OCI-LY7 (cell line): ENCODE measurements around the gene XYLT1. TPM values are rescaled to one million over a fixed set of nuclear protein-coding genes. Genes with fewer than 3 reads are reported as not detected.

Source experiments
- BruUV-seq: library from RNA; stranded (reverse); fragments of 400-500 nt; replicated peaks from 2 replicates; lab custom pipeline; 2021; lab: Mats Ljungman, UMichigan
- CTCF ChIA-PET: fragments of 300-600 bp; sonication (Branson Sonifier 250); formaldehyde crosslinking; loops from one replicate; lab custom pipeline; 2022; ENCODE audit warnings: antibody characterized with exemption; ENCODE audit not compliant: unreplicated experiment; lab: Charles Lee
- POLR2A ChIA-PET: fragments of 300-600 bp; sonication (Branson Sonifier 250); formaldehyde crosslinking; loops from one replicate; lab custom pipeline; 2022; ENCODE audit warnings: antibody characterized with exemption; lab: Charles Lee
- DNase-seq: peaks from one replicate; pipeline ENCODE4 v3.0.0-alpha.2; 2015; ENCODE audit warnings: low spot score
- H2AFZ ChIP-seq: fragments of 200-600 bp; sonication (generic), shearing (Covaris generic); 2 replicates; pipeline ENCODE4 v1.6.1; 2014; ENCODE audit warnings: mild to moderate bottlenecking, antibody characterized with exemption, low read length, moderate library complexity
- H3K27ac ChIP-seq: fragments of 200-600 bp; sonication (generic); 2 replicates; pipeline ENCODE4 v1.5.1; 2014; ENCODE audit warnings: mixed run types, low read depth, mild to moderate bottlenecking, moderate library complexity, low read length, inconsistent platforms; ENCODE audit not compliant: poor library complexity, severe bottlenecking
- H3K36me3 ChIP-seq: fragments of 200-600 bp; sonication (generic); 2 replicates; pipeline ENCODE4 v1.6.1; 2014; ENCODE audit warnings: mild to moderate bottlenecking, antibody characterized with exemption, low read length, moderate library complexity, mixed read lengths; ENCODE audit not compliant: insufficient read depth
- H3K4me1 ChIP-seq: fragments of 200-600 bp; sonication (generic); 2 replicates; pipeline ENCODE4 v1.5.1; 2014; ENCODE audit warnings: mild to moderate bottlenecking, low read length; ENCODE audit not compliant: insufficient read depth, poor library complexity, severe bottlenecking
- H3K4me2 ChIP-seq: fragments of 200-600 bp; sonication (generic); 2 replicates; pipeline ENCODE4 v1.6.1; 2014; ENCODE audit warnings: mild to moderate bottlenecking, low read length
- H3K4me3 ChIP-seq: fragments of 200-600 bp; sonication (generic); 2 replicates; pipeline ENCODE4 v1.5.1; 2014; ENCODE audit warnings: mild to moderate bottlenecking, low read depth, low read length; ENCODE audit not compliant: poor library complexity, severe bottlenecking
- H3K79me2 ChIP-seq: fragments of 200-600 bp; sonication (generic); 2 replicates; pipeline ENCODE4 v1.6.1; 2016; ENCODE audit warnings: low read depth, mild to moderate bottlenecking, low read length, moderate library complexity, mixed read lengths; ENCODE audit not compliant: insufficient read depth
- H3K9me2 ChIP-seq: fragments of 200-600 bp; sonication (generic); 2 replicates; pipeline ENCODE4 v1.6.1; 2016; ENCODE audit warnings: mild to moderate bottlenecking, low read length, mixed read lengths; ENCODE audit not compliant: insufficient read depth
- H3K9me3 ChIP-seq: fragments of 200-600 bp; sonication (generic); 2 replicates; pipeline ENCODE4 v1.6.1; 2014; ENCODE audit warnings: mild to moderate bottlenecking, mixed run types, low read length, mixed read lengths
- H4K20me1 ChIP-seq: fragments of 200-600 bp; sonication (generic); 2 replicates; pipeline ENCODE4 v1.6.1; 2014; ENCODE audit warnings: mild to moderate bottlenecking, antibody characterized with exemption, low read length, moderate library complexity, mixed read lengths; ENCODE audit not compliant: insufficient read depth
- EZH2phosphoT487 ChIP-seq: fragments of 200-600 bp; sonication (generic); IDR thresholded peaks from 2 replicates; pipeline ENCODE4 v1.6.1; 2018; ENCODE audit warnings: low read depth, borderline replicate concordance, mild to moderate bottlenecking, mixed run types, antibody characterized with exemption, low read length, moderate library complexity, mixed read lengths
- intact Hi-C: fragments of 100-400 bp; cut with micrococcal nuclease; formaldehyde crosslinking; loops from one replicate; pipeline ENCODE4 v1.10.0; 2022; ENCODE audit not compliant: unreplicated experiment
- total RNA-seq, 2 experiments: library from RNA; depleted of rRNA in 1 of 2; stranded (reverse); fragments of >200 nt in 1 of 2; shearing (Covaris generic) in 1 of 2; gene quantifications; 2 replicates each; pipeline ENCODE4 v1.2.3, GENCODE V29; 2014 to 2022
- TF ChIP-seq, protein P1 (sequence below): fragments of 200-600 bp; sonication (generic); conservative IDR thresholded peaks from 2 replicates; pipeline ENCODE4 v1.5.1; 2014; ENCODE audit warnings: mild to moderate bottlenecking, antibody characterized with exemption, low read length, moderate library complexity, mixed read lengths

XYLT1 gene
- total RNA-seq, 2 experiments from 2014 or later, result 36.3 to 50.0 TPM

DNA sequence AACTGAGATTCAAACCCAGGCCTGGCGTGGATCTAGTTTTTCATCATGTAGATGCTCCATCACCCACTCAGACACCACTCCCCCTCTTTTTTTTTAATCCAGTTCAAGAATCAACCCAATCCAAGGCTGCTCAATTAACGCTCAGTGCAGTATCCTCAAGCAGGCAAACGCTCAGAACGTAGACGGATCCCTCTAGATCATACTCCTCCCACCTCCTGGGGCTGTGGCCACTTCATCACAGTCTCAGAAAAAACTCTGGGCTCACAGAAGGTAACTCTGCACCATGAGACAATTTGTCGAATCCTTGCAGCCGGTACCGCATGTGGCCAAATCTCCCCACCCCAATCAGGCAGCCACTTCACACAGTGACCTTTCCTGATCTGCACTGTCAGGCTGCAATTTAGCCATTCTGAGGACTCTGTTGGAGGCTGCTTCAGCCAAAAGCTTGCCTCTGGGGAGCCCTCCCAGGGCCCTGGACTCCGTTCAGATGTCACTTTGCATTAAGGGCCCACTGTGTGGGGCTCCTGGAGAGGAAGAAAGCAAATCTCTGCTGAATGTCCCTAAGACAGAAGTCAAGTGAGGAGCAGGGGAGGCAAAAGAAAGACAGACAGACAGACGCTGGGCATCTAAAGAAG lies 183.5 kb downstream of the XYLT1 start:
- no peak for DNase-seq
- intact Hi-C loops, result no loop called here
- Histone ChIP-seq H3K27ac (no peak overlapping the region), H3K4me3 (no peak overlapping the region), H3K4me2 (no peak overlapping the region), H3K9me2 (no peaks in the 10 kb centered on the region), H4K20me1 (peaks cover 4% of the 10 kb centered on the region), H3K4me1 (peaks cover 50% of the 10 kb centered on the region), H3K9me3 (no peaks in the 10 kb centered on the region), H2AFZ (no peak overlapping the region), H3K79me2 (no peaks in the 10 kb centered on the region), H3K36me3 (peaks cover 16% of the 10 kb centered on the region)
- no peak for TF ChIP-seq EZH2phosphoT487
- TF ChIP-seq, protein P1, sequence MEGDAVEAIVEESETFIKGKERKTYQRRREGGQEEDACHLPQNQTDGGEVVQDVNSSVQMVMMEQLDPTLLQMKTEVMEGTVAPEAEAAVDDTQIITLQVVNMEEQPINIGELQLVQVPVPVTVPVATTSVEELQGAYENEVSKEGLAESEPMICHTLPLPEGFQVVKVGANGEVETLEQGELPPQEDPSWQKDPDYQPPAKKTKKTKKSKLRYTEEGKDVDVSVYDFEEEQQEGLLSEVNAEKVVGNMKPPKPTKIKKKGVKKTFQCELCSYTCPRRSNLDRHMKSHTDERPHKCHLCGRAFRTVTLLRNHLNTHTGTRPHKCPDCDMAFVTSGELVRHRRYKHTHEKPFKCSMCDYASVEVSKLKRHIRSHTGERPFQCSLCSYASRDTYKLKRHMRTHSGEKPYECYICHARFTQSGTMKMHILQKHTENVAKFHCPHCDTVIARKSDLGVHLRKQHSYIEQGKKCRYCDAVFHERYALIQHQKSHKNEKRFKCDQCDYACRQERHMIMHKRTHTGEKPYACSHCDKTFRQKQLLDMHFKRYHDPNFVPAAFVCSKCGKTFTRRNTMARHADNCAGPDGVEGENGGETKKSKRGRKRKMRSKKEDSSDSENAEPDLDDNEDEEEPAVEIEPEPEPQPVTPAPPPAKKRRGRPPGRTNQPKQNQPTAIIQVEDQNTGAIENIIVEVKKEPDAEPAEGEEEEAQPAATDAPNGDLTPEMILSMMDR, result no peak
- CTCF ChIA-PET, result no interaction called here
- BruUV-seq, result no TSS peak
- POLR2A ChIA-PET, result interaction anchor here (0.7 to 1.4 kb wide), 2 partner anchors 16 to 175 kb away, joined by 4 to 5 read pairs; no protein-coding TSS in a partner anchor

DNA sequence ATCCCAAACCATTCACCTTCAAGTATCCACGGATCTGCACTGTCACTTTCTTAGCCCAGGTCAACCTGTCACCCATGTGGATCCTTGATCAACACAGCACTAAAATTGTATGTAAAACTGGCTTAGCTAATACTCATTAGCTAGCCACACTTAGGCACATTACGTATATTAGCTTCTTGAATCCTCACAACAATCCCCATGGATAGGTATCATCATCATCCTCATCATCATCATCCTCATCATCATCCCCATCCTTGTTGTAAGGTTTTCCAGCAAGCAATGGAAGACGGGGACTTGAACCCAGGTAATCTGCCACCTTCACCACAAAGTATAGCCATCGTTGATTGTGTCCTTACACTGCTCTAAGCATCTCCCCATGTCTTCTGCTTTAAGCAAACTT lies 184.3 kb downstream of the XYLT1 start:
- no TSS peak for BruUV-seq

More for the DNA sequence above, 184.3 kb downstream of the XYLT1 start:
- no peak overlapping the region for H3K4me3 ChIP-seq
- no peak overlapping the region for H3K27ac ChIP-seq
- ChIA-PET POLR2A (no interaction called here), CTCF (no interaction called here)
- intact Hi-C loops, result no loop called here
- no peaks in the 10 kb centered on the region for H3K9me3 ChIP-seq
- no peaks in the 10 kb centered on the region for H3K9me2 ChIP-seq
- H3K4me1 ChIP-seq, result peaks cover 56% of the 10 kb centered on the region
- TF ChIP-seq, protein P1, result no peak
- TF ChIP-seq EZH2phosphoT487, result no peak
- H4K20me1 ChIP-seq, result peaks cover 12% of the 10 kb centered on the region
- H3K4me2 ChIP-seq, result no peak overlapping the region
- peaks cover 15% of the 10 kb centered on the region; the same call in 1 of the 2 replicates for H3K36me3 ChIP-seq
- no peak for DNase-seq
- H2AFZ ChIP-seq, result no peak overlapping the region
- H3K79me2 ChIP-seq, result peaks cover 5% of the 10 kb centered on the region; the same call in 1 of the 2 replicates
